Common myeloid progenitor, CD34-positive (primary cell): ENCODE measurements around the gene ATP6V1E1.

Experiments
- CTCF ChIA-PET: fragments of 350-600 bp; sonication (Branson Sonifier 250); formaldehyde crosslinking; loops from one replicate; lab custom pipeline; 2021; ENCODE audit warnings: antibody characterized with exemption; lab: Charles Lee
- POLR2A ChIA-PET: fragments of 350-600 bp; sonication (Branson Sonifier 250); formaldehyde crosslinking; loops from one replicate; lab custom pipeline; 2021; ENCODE audit warnings: antibody characterized with exemption; lab: Charles Lee
- DNase-seq, 3 donors: peaks; one replicate each; pipeline versions ENCODE4 v3.0.0 to v3.0.0-alpha.2; 2013
- H3K27ac ChIP-seq, 2 experiments: 1 replicate in 1 of 2; 2 replicates in 1 of 2; pipeline ENCODE4 v1.7.0; 2013; ENCODE audit warnings: inconsistent platforms in 2 of 2, low read length in 2 of 2, mild to moderate bottlenecking in 2 of 2, low read depth in 1 of 2, moderate library complexity in 1 of 2; ENCODE audit not compliant: severe bottlenecking in 2 of 2, insufficient read depth in 1 of 2, poor library complexity in 1 of 2
- H3K27me3 ChIP-seq, 5 experiments: replicated peaks in 2 of 5; 1 replicate in 3 of 5; 2 replicates in 2 of 5; pipeline versions ENCODE4 v1.6.1 to v1.7.0; 2013; ENCODE audit warnings: low read length in 4 of 5, mild to moderate bottlenecking in 2 of 5, moderate library complexity in 2 of 5, inconsistent platforms in 1 of 5; ENCODE audit not compliant: insufficient read depth in 5 of 5, control insufficient read depth in 4 of 5
- H3K36me3 ChIP-seq, 4 experiments: 1 replicate in 2 of 4; 2 replicates in 2 of 4; pipeline versions ENCODE4 v1.6.1 to v1.7.0; 2013; ENCODE audit warnings: low read length in 3 of 4, control low read depth in 1 of 4, mild to moderate bottlenecking in 1 of 4; ENCODE audit not compliant: control insufficient read depth in 4 of 4, insufficient read depth in 4 of 4
- H3K4me1 ChIP-seq, 4 experiments: 1 replicate in 3 of 4; 2 replicates in 1 of 4; pipeline versions ENCODE4 v1.6.1 to v1.7.1; 2013; ENCODE audit warnings: low read length in 3 of 4, mild to moderate bottlenecking in 3 of 4, control low read depth in 1 of 4, inconsistent platforms in 1 of 4, moderate library complexity in 1 of 4; ENCODE audit not compliant: control insufficient read depth in 4 of 4, insufficient read depth in 4 of 4; ENCODE audit errors: control extremely low read depth in 1 of 4
- H3K4me3 ChIP-seq, 7 experiments: 1 replicate in 4 of 7; 2 replicates in 3 of 7; pipeline versions ENCODE4 v1.5.1 to v1.7.0; 2013; ENCODE audit warnings: mild to moderate bottlenecking in 7 of 7, low read length in 6 of 7, moderate library complexity in 6 of 7, inconsistent platforms in 2 of 7, low read depth in 2 of 7, control low read depth in 1 of 7; ENCODE audit not compliant: insufficient read depth in 4 of 7, control insufficient read depth in 1 of 7; ENCODE audit errors: extremely low read depth in 1 of 7
- H3K9me3 ChIP-seq, 5 experiments: 1 replicate in 4 of 5; 2 replicates in 1 of 5; pipeline versions ENCODE4 v1.6.1 to v1.7.1; 2013; ENCODE audit warnings: low read length in 4 of 5, mild to moderate bottlenecking in 2 of 5, inconsistent platforms in 1 of 5, low read depth in 1 of 5, moderate library complexity in 1 of 5; ENCODE audit not compliant: control insufficient read depth in 4 of 5, insufficient read depth in 2 of 5; ENCODE audit errors: control extremely low read depth in 1 of 5
- WGBS: methylation state at CpG from one replicate; pipeline ENCODE4 v1.1.5; 2013; ENCODE audit not compliant: insufficient coverage; 5-methylcytosine and 5-hydroxymethylcytosine counted together

Gene ATP6V1E1

GRCh38 chr22:17559188-17559587 lies 69.4 kb downstream of the ATP6V1E1 start:
- POLR2A ChIA-PET = no interaction called here
- CTCF ChIA-PET = interaction anchor here (0.6 to 2.9 kb wide), 16 partner anchors 8 to 517 kb away, joined by 3 to 15 read pairs (median 4); partner anchors contain the start of gene MICAL3

DNA sequence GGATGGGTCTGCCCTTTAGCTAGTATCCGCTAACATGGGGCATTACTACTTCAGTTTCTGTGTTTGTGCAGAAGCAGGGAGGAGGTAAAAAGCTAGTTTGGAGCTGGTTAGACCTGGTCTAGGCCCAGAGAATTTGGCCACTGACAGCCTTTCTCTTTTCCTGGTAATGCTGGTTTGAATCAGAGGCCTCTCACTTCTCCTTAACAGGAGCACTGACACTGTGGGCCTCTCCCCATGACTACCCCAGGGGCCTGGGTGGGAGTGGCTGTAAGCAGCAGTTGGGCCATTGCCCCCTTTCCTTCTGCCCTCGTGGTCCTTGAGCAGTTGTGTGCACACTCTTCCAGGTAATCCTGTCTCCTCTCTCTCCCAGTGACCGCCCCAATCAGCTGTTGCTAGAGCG lies 73.7 kb downstream of the ATP6V1E1 start:
- H3K4me3 ChIP-seq = no peak overlapping the region
- 94% methylated on average over 3 of the region's 4 CpGs for WGBS
- DNase-seq = no peak
- H3K4me1 ChIP-seq = no peaks in the 10 kb centered on the region
- no peaks in the 10 kb centered on the region for H3K9me3 ChIP-seq
- CTCF ChIA-PET = interaction anchor here (0.9 to 1.9 kb wide), 4 partner anchors 16 to 231 kb away, joined by 3 to 5 read pairs (median 4); no protein-coding TSS in a partner anchor
- POLR2A ChIA-PET = no interaction called here
- H3K27ac ChIP-seq = no peak overlapping the region
- peaks cover 0 to 2% (median 0%) of the 10 kb centered on the region in 5 experiments for H3K27me3 ChIP-seq
- no peaks in the 10 kb centered on the region for H3K36me3 ChIP-seq

More at GRCh38 chr22:17559188-17559587, 69.4 kb downstream of the ATP6V1E1 start:
- WGBS = 99% methylated on average over 8 of the region's 10 CpGs
- DNase-seq = no peak
- H3K27ac ChIP-seq = no peak overlapping the region
- no peaks in the 10 kb centered on the region for H3K36me3 ChIP-seq
- peaks cover 0 to 5% (median 0%) of the 10 kb centered on the region in 4 experiments for H3K4me1 ChIP-seq
- no peak overlapping the region for H3K4me3 ChIP-seq
- peaks cover 0 to 3% (median 0%) of the 10 kb centered on the region in 5 experiments for H3K27me3 ChIP-seq
- H3K9me3 ChIP-seq = no peaks in the 10 kb centered on the region

GRCh38 chr22:17552737-17553136 lies 75.8 kb downstream of the ATP6V1E1 start:
- Histone ChIP-seq H3K36me3 (no peaks in the 10 kb centered on the region), H3K4me1 (no peaks in the 10 kb centered on the region), H3K4me3 (no peak overlapping the region), H3K27me3 (peaks cover 0 to 2% (median 0%) of the 10 kb centered on the region in 5 experiments), H3K27ac (no peak overlapping the region), H3K9me3 (no peaks in the 10 kb centered on the region)
- ChIA-PET POLR2A (no interaction called here), CTCF (interaction anchor here (2.0 kb wide), 1 partner anchor 190 kb away, joined by 7 read pairs; no protein-coding TSS in a partner anchor)
- 95% methylated on average over 7 of the region's 7 CpGs for WGBS
- DNase-seq = no peak

DNA sequence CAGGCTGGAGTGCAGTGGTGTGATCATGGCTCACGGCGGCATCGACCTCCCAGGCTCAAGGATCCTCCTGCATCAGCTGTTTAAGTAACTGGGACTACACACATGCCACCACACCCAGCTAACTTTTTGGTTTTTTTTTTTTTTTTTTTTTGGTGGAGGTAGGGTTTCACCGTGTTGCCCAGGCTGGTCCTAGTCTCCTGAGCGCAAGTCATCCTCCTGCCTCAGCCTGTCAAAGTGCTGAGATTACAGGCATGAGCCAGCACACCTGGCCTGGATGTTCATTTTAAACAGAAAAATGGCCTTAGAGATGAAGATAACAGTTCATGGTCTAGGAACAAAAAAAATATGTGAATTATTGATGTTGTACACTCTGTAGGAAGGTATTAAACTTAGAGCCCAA lies 78.9 kb downstream of the ATP6V1E1 start:
- POLR2A ChIA-PET = no interaction called here
- 92% methylated on average over 5 of the region's 5 CpGs for WGBS
- H3K27me3 ChIP-seq = peaks cover 0 to 2% (median 0%) of the 10 kb centered on the region in 5 experiments
- H3K36me3 ChIP-seq = no peaks in the 10 kb centered on the region
- CTCF ChIA-PET = interaction anchor here (2.4 kb wide), 1 partner anchor 9 kb away, joined by 8 read pairs; no protein-coding TSS in a partner anchor
- H3K27ac ChIP-seq = no peak overlapping the region
- H3K4me3 ChIP-seq = no peak overlapping the region
- no peaks in the 10 kb centered on the region for H3K9me3 ChIP-seq
- no peak for DNase-seq
- H3K4me1 ChIP-seq = no peaks in the 10 kb centered on the region

DNA sequence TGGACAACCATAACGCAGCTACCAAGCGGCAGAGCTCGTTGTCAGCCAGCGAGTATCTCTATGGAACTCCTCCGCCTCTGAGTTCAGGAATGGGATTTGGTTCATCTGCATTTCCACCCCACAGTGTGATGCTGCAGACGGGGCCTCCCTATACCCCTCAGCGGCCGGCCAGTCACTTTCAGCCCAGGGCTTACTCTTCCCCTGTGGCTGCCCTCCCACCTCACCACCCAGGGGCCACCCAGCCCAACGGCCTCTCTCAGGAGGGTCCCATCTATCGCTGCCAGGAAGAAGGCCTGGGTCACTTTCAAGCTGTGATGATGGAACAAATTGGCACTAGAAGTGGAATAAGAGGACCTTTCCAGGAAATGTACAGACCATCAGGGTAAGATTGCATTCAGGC lies 79.4 kb downstream of the ATP6V1E1 start:
- no peaks in the 10 kb centered on the region for H3K36me3 ChIP-seq
- no peaks in the 10 kb centered on the region for H3K4me1 ChIP-seq
- H3K27me3 ChIP-seq = peaks cover 0 to 2% (median 0%) of the 10 kb centered on the region in 5 experiments
- 100% methylated on average over 6 of the region's 10 CpGs for WGBS
- no peak overlapping the region for H3K27ac ChIP-seq
- no peak for DNase-seq
- H3K4me3 ChIP-seq = no peak overlapping the region
- ChIA-PET CTCF (interaction anchor here (2.4 kb wide), 1 partner anchor 9 kb away, joined by 8 read pairs; no protein-coding TSS in a partner anchor), POLR2A (interaction anchor here (0.6 kb wide), 1 partner anchor 12 kb away, joined by 3 read pairs; no protein-coding TSS in a partner anchor)
- H3K9me3 ChIP-seq = no peaks in the 10 kb centered on the region

DNA sequence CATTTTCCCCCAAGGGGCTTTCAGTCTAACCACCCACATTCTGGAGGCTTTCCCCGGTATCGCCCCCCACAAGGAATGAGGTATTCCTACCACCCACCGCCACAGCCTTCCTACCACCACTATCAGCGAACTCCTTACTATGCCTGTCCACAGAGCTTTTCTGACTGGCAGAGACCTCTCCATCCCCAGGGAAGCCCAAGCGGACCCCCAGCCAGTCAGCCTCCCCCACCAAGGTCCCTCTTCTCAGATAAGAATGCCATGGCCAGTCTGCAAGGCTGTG lies 79.9 kb downstream of the ATP6V1E1 start:
- H3K27ac ChIP-seq = no peak overlapping the region

GRCh38 chr22:17548010-17548755 lies 80.4 kb downstream of the ATP6V1E1 start:
- WGBS = 97% methylated on average over 18 of the region's 23 CpGs
- ChIA-PET POLR2A (no interaction called here), CTCF (interaction anchor here (2.4 kb wide), 1 partner anchor 10 kb away, joined by 8 read pairs; no protein-coding TSS in a partner anchor)
- Histone ChIP-seq H3K27ac (no peak overlapping the region), H3K9me3 (no peaks in the 10 kb centered on the region), H3K36me3 (no peaks in the 10 kb centered on the region), H3K4me1 (no peaks in the 10 kb centered on the region), H3K4me3 (no peak overlapping the region), H3K27me3 (peaks cover 0 to 2% (median 0%) of the 10 kb centered on the region in 5 experiments)
- DNase-seq = no peak

More for the DNA sequence above, 79.9 kb downstream of the ATP6V1E1 start:
- Histone ChIP-seq H3K4me1 (no peaks in the 10 kb centered on the region), H3K36me3 (no peaks in the 10 kb centered on the region), H3K4me3 (no peak overlapping the region), H3K27me3 (peaks cover 0 to 2% (median 0%) of the 10 kb centered on the region in 5 experiments), H3K9me3 (no peaks in the 10 kb centered on the region)
- ChIA-PET CTCF (interaction anchor here (2.4 kb wide), 1 partner anchor 10 kb away, joined by 8 read pairs; no protein-coding TSS in a partner anchor), POLR2A (interaction anchor here (0.6 kb wide), 1 partner anchor 11 kb away, joined by 3 read pairs; no protein-coding TSS in a partner anchor)
- no peak for DNase-seq
- WGBS = no CpG with 5 or more reads among the region's 5 CpGs
